WTC11 (cell line): ENCODE measurements around the gene CDC73. TPM values are rescaled to one million over a fixed set of nuclear protein-coding genes. Genes with fewer than 3 reads are reported as not detected.

Source experiments
- ATAC-seq: fragments of 200-7000 bp; cut with Tn5 transposase; 2 replicates; pipeline ENCODE4 v1.10.0; 2021; ENCODE audit warnings: mild to moderate bottlenecking, moderate library complexity
- CTCF ChIA-PET: fragments of 300-600 bp; sonication (Branson Sonifier 250); formaldehyde crosslinking; loops from one replicate; lab custom pipeline; 2021; ENCODE audit warnings: antibody characterized with exemption; lab: Charles Lee
- POLR2A ChIA-PET: fragments of 350-600 bp; sonication (Branson Sonifier 250); formaldehyde crosslinking; loops from one replicate; lab custom pipeline; 2021; ENCODE audit warnings: antibody characterized with exemption; lab: Charles Lee
- DNase-seq: peaks from one replicate; pipeline ENCODE4 v3.0.0; 2021; ENCODE audit warnings: low spot score
- H3K27ac Mint-ChIP-seq: 2 replicates; pipeline ENCODE4 v1.8.0; 2021; ENCODE audit warnings: mixed read lengths
- H3K27me3 Mint-ChIP-seq: 2 replicates; pipeline ENCODE4 v1.8.0; 2021; ENCODE audit warnings: low read depth, mild to moderate bottlenecking, moderate library complexity, mixed read lengths
- H3K36me3 Mint-ChIP-seq: 2 replicates; pipeline ENCODE4 v1.8.0; 2021; ENCODE audit warnings: mixed read lengths
- H3K4me1 Mint-ChIP-seq: 2 replicates; pipeline ENCODE4 v1.8.0; 2022; ENCODE audit warnings: mixed read lengths
- H3K4me3 Mint-ChIP-seq: 2 replicates; pipeline ENCODE4 v1.8.0; 2021; ENCODE audit warnings: mild to moderate bottlenecking, moderate library complexity, mixed read lengths
- H3K9me3 Mint-ChIP-seq: 2 replicates; pipeline ENCODE4 v1.8.0; 2021; ENCODE audit warnings: mixed read lengths
- E2F1 ChIP-seq: sonication (generic); formaldehyde crosslinking; IDR thresholded peaks from 2 replicates; pipeline ENCODE4 v1.8.0; 2022; ENCODE audit warnings: mild to moderate bottlenecking, missing genetic modification reagents
- GABPB1 ChIP-seq: sonication (generic); formaldehyde crosslinking; IDR thresholded peaks from 2 replicates; pipeline ENCODE4 v1.8.1; 2023; ENCODE audit warnings: mild to moderate bottlenecking, missing genetic modification reagents
- HMGXB4 ChIP-seq: sonication (generic); formaldehyde crosslinking; IDR thresholded peaks from 2 replicates; pipeline ENCODE4 v1.8.1; 2023; ENCODE audit warnings: mild to moderate bottlenecking, moderate library complexity, missing genetic modification reagents
- MXD4 ChIP-seq: fragments of 250-450 bp; sonication (Bioruptor Pico); IDR thresholded peaks from 2 replicates; pipeline ENCODE4 v1.8.0; 2021; ENCODE audit warnings: mild to moderate bottlenecking, moderate library complexity, borderline replicate concordance
- PRDM15 ChIP-seq: sonication (generic); formaldehyde crosslinking; IDR thresholded peaks from 2 replicates; pipeline ENCODE4 v1.8.0; 2022; ENCODE audit warnings: missing genetic modification reagents
- TP53 ChIP-seq: sonication (generic); formaldehyde crosslinking; IDR thresholded peaks from 2 replicates; pipeline ENCODE4 v1.8.1; 2023; ENCODE audit warnings: mild to moderate bottlenecking, missing genetic modification reagents
- ZNF138 ChIP-seq: sonication (generic); formaldehyde crosslinking; conservative IDR thresholded peaks from 2 replicates; pipeline ENCODE4 v1.8.1; 2022; ENCODE audit warnings: mild to moderate bottlenecking, moderate library complexity, missing genetic modification reagents
- ZNF232 ChIP-seq: sonication (generic); formaldehyde crosslinking; IDR thresholded peaks from 2 replicates; pipeline ENCODE4 v1.8.0; 2022; ENCODE audit warnings: mild to moderate bottlenecking, missing genetic modification reagents
- ZNF281 ChIP-seq: sonication (generic); formaldehyde crosslinking; IDR thresholded peaks from 2 replicates; pipeline ENCODE4 v1.8.0; 2023; ENCODE audit warnings: mild to moderate bottlenecking, missing genetic modification reagents
- ZNF423 ChIP-seq: fragments of 250-450 bp; sonication (Bioruptor Pico); IDR thresholded peaks from 2 replicates; pipeline ENCODE4 v2.1.2; 2022; ENCODE audit warnings: mild to moderate bottlenecking, moderate library complexity
- ZNF425 ChIP-seq: fragments of 250-450 bp; sonication (Bioruptor Pico); conservative IDR thresholded peaks from 2 replicates; pipeline ENCODE4 v1.9.0; 2021; ENCODE audit warnings: mild to moderate bottlenecking
- ZNF512 ChIP-seq: sonication (generic); formaldehyde crosslinking; IDR thresholded peaks from 2 replicates; pipeline ENCODE4 v1.8.1; 2022; ENCODE audit warnings: missing genetic modification reagents, borderline replicate concordance
- total RNA-seq: library from RNA; stranded (reverse); gene quantifications from 3 replicates; pipeline ENCODE4 v1.2.3, GENCODE V29; 2021
- TF ChIP-seq, protein P1 (sequence below): fragments of 250-450 bp; sonication (Bioruptor Pico); IDR thresholded peaks from 2 replicates; pipeline ENCODE4 v1.9.0; 2021; ENCODE audit warnings: mild to moderate bottlenecking
- TF ChIP-seq, protein P2 (sequence below): sonication (generic); formaldehyde crosslinking; IDR thresholded peaks from 2 replicates; pipeline ENCODE4 v1.8.0; 2023; ENCODE audit warnings: missing genetic modification reagents
- TF ChIP-seq, protein P3 (sequence below): fragments of 250-450 bp; sonication (Bioruptor Pico); IDR thresholded peaks from 2 replicates; pipeline ENCODE4 v1.9.0; 2021; ENCODE audit warnings: mild to moderate bottlenecking, borderline replicate concordance

Gene CDC73
- total RNA-seq, 1 experiment from 2014 or later: 57.1 TPM

DNA sequence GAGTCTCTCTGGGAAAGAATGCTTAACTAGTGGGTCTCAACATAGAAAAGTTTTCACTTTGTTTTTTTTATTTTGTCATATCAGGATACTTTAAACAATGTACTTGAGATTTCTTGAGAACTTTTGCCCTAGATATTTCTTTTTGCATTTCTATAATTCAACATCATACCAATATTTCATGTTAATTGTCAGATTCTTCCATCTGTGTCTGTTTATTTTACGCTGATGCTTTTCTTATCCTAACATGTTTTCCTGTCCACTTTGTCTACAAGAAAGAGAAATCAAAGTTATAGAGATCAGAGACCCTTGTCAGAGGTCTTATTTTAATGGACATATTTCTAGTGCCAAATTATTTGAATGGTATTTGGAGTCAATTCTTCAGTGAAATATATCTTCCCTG, 160.1 kb downstream of the CDC73 start:
- ChIA-PET POLR2A (no interaction called here), CTCF (no interaction called here)
- Mint-ChIP-seq H3K27ac (no peak overlapping the region), H3K27me3 (no peaks in the 10 kb centered on the region), H3K9me3 (peaks cover 8% of the 10 kb centered on the region), H3K36me3 (no peaks in the 10 kb centered on the region), H3K4me1 (peaks cover 11% of the 10 kb centered on the region), H3K4me3 (no peak overlapping the region)
- DNase-seq (no peak), ATAC-seq (no peak)
- TF ChIP-seq ZNF281 (CRISPR knock-in tag): no peak
- TF ChIP-seq ZNF425: no peak
- no peak for TF ChIP-seq ZNF232 (CRISPR knock-in tag)
- no peak for TF ChIP-seq ZNF512 (CRISPR knock-in tag)
- TF ChIP-seq PRDM15 (CRISPR knock-in tag): no peak
- TF ChIP-seq, protein P1, sequence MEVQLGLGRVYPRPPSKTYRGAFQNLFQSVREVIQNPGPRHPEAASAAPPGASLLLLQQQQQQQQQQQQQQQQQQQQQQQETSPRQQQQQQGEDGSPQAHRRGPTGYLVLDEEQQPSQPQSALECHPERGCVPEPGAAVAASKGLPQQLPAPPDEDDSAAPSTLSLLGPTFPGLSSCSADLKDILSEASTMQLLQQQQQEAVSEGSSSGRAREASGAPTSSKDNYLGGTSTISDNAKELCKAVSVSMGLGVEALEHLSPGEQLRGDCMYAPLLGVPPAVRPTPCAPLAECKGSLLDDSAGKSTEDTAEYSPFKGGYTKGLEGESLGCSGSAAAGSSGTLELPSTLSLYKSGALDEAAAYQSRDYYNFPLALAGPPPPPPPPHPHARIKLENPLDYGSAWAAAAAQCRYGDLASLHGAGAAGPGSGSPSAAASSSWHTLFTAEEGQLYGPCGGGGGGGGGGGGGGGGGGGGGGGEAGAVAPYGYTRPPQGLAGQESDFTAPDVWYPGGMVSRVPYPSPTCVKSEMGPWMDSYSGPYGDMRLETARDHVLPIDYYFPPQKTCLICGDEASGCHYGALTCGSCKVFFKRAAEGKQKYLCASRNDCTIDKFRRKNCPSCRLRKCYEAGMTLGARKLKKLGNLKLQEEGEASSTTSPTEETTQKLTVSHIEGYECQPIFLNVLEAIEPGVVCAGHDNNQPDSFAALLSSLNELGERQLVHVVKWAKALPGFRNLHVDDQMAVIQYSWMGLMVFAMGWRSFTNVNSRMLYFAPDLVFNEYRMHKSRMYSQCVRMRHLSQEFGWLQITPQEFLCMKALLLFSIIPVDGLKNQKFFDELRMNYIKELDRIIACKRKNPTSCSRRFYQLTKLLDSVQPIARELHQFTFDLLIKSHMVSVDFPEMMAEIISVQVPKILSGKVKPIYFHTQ (CRISPR knock-in tag): no peak
- no peak for TF ChIP-seq GABPB1 (CRISPR knock-in tag)
- no peak for TF ChIP-seq TP53 (CRISPR knock-in tag)
- TF ChIP-seq, protein P2, sequence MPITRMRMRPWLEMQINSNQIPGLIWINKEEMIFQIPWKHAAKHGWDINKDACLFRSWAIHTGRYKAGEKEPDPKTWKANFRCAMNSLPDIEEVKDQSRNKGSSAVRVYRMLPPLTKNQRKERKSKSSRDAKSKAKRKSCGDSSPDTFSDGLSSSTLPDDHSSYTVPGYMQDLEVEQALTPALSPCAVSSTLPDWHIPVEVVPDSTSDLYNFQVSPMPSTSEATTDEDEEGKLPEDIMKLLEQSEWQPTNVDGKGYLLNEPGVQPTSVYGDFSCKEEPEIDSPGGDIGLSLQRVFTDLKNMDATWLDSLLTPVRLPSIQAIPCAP (CRISPR knock-in tag): no peak
- TF ChIP-seq ZNF138 (CRISPR knock-in tag): no peak
- TF ChIP-seq, protein P3, sequence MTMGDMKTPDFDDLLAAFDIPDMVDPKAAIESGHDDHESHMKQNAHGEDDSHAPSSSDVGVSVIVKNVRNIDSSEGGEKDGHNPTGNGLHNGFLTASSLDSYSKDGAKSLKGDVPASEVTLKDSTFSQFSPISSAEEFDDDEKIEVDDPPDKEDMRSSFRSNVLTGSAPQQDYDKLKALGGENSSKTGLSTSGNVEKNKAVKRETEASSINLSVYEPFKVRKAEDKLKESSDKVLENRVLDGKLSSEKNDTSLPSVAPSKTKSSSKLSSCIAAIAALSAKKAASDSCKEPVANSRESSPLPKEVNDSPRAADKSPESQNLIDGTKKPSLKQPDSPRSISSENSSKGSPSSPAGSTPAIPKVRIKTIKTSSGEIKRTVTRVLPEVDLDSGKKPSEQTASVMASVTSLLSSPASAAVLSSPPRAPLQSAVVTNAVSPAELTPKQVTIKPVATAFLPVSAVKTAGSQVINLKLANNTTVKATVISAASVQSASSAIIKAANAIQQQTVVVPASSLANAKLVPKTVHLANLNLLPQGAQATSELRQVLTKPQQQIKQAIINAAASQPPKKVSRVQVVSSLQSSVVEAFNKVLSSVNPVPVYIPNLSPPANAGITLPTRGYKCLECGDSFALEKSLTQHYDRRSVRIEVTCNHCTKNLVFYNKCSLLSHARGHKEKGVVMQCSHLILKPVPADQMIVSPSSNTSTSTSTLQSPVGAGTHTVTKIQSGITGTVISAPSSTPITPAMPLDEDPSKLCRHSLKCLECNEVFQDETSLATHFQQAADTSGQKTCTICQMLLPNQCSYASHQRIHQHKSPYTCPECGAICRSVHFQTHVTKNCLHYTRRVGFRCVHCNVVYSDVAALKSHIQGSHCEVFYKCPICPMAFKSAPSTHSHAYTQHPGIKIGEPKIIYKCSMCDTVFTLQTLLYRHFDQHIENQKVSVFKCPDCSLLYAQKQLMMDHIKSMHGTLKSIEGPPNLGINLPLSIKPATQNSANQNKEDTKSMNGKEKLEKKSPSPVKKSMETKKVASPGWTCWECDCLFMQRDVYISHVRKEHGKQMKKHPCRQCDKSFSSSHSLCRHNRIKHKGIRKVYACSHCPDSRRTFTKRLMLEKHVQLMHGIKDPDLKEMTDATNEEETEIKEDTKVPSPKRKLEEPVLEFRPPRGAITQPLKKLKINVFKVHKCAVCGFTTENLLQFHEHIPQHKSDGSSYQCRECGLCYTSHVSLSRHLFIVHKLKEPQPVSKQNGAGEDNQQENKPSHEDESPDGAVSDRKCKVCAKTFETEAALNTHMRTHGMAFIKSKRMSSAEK (CRISPR knock-in tag): no peak
- no peak for TF ChIP-seq ZNF423 (CRISPR knock-in tag)
- TF ChIP-seq MXD4 (CRISPR knock-in tag): no peak
- TF ChIP-seq HMGXB4 (CRISPR knock-in tag): no peak
- TF ChIP-seq E2F1 (CRISPR knock-in tag): no peak
